Fibroblast of upper back skin (primary cell): Measurements from ENCODE around the gene SPRYD3.
"Not testable (repeated sequence)": the region's sequence is repeated elsewhere in the genome, so short reads cannot be mapped to it uniquely, and the experiment has no call there.

Experiments used
- DNase-seq: peaks from one replicate; pipeline ENCODE4 v3.0.0-alpha.2; 2013

The SPRYD3 gene

DNA sequence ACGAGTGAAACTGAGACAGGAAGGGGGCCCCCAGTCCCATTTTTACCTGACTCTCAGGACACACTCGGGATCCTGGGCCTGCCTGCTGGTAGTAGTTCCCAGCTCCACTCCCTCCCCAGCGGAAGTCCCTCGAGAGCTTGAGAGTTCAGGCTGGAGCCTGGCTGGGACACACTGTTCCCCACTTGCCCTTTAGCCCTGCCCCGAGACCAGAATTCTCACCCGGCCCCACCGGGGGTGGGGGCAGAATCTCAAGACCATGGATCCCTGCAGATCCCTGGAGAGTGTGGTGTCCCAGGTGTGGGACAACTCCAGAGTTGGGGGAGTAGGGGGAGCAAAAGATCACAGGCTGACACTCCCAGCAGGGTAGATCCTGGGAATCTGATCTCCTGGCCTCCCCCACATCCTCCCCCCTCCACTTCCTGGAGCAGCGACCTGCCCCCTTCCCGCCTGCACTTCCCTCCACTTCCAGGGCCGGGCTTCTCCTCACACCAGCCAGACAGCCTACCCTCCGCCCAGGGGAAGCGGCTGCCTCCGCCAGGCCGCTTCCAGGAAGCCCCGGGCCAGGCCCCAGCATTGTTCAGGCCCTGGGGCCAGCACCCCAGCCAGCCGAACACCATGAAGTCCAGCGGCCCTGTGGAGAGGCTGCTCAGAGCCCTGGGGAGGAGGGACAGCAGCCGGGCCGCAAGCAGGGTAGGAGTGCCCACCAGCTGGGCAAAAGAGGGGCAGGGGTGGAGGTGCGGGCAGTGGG lies 29.4 kb downstream of the SPRYD3 start, which contains the start of gene TNS2:
TSS of gene TNS2 (plus strand) at position 495 of the 748 bp plus-strand sequence. CDS start at position 616, 121 bp downstream.
- peak; percentile 69 for DNase-seq

DNA sequence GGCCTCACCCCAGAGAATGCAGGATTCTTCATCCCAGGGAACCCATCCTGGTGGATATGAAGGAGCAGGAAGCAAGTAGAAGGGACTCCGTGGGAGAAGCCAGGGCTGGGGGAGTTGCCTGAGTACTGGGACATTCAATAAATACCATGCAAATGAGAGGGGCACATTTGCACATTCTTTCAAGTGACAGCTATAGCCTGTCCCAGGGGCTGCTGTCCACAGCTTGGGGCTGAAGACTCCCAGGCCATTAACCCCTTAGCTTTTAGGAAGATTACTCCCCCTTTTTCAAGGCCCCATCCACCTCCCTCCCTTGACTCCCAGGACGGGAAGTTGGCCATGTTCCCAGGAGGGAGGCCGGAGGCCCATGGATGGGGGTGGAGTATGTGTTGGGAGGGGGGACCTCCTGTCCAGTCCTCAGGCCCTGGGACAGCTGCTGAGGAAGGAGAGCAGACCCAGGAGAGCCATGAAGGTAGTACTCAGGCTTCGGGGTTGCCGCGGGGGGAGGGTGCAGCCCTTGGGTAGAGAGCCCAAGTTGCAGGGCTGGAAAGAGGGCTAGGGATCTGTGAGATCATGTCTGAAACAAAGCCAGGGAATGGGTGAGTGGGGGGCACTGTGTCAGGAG lies 30.3 kb downstream of the SPRYD3 start:
- peak; percentile 66 for DNase-seq

GRCh38 chr12:53048033-53048779 lies 31.0 kb downstream of the SPRYD3 start:
- DNase-seq, result no peak

DNA sequence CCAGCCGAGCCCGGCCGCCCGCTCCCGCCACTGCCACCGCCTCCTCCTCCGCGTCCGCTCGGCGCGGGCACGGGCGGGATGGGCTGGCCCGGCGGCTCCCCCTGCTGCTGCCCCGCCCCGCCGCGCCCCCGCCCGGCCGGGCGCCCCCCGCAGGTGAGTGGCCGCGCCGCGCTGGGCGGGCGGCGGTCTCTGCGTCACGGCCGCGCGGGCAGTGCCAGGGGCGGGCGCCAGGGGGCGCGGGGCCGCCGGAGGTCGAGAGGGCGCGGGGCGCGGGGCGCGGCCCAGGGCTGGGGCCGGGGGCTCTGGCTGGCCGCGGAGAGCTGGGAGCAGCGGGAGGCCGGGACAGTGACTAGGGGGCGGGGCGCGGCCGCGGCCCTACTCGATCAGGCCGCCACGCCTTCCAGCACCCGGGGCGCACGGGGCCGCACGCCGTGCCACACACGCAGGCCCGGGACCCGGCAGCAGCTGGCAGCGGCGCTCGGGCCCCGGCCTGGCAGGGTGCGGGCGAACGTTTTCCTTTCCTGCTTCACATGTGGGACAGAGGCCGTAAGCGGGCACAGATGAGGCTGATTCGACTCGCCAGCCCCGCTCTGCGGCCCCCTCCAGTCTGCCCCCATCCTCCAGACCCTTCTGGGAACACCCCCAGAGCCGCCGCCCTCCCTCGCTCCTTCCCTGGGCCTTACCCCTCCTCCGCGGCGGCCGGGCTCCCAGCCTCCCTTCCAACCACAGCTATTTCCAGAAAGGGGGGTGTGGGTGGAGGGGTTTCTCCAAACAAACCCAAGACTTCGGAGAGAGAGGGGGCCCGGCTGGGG lies 31.8 kb downstream of the SPRYD3 start:
- peak; percentile 92 for DNase-seq

DNA sequence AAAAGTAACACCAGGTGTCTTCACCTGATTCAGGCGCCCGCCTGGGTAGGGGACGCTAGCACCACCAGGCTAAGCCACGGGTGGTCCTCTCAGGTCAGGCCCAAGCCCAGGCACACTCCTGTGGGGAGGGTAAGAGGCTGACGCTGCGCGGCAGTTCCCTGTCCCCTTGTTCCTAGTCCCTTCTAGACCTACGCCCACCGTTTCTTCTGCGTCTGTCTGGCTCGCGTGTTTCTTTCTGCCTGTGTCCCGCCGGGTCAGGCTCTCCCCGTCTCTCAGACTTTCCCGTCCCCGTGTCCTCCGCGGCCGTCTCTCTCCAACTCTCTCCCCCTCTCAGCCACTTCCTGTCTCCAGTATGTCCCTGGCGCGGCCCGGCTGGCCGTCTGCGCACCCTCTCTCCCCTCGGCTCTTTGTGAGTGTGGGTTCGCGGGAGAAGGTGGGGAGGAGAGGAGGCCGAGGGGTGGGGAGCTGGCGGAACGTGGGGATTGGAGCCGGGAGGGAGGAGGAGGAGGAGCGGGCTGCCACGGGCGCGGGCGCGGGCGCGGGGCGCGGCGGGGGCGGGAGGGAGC lies 32.5 kb downstream of the SPRYD3 start:
- DNase-seq, result peak; percentile 91

GRCh38 chr12:53045696-53046045 lies 33.5 kb downstream of the SPRYD3 start:
- no peak for DNase-seq

DNA sequence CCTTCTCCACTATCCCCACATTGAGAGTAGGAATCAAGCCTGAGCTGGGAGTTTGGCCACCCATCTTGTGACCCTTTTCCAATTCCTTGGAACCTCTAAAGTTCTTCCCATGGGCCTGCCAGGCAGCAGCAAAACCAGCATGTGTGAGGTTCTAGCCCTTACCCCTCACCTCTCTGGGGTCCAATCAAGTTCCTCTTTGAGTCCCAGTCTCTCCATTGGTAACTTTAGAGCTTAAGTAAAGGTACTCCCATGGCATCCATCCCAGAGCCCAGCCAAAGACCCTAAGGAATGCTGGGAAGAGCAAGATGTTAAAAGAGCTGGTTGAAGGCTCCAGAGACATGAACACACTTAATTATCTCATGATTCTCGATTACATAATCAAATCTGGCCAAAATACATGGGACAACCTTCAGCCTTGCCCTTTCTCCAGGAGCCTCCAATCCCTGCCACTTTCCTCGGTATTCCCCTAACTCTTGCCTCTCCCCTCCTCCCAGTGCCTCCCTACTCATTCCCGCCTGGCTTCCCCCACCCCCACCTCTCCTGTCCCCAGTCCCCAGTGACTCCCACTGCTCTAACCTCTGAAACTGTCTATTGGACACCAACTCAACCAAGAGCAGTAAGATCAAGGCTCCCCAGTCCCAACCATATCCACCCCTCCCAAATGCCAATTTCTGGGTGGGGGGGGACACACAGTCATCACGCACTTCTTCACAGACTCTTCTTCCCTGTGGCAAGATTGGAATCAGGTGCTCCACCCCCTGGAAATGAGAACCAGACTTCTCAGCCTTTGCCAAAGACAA lies 34.1 kb downstream of the SPRYD3 start:
- no peak for DNase-seq

GRCh38 chr12:53044052-53044581 lies 35.1 kb downstream of the SPRYD3 start:
- DNase-seq, result no peak

DNA sequence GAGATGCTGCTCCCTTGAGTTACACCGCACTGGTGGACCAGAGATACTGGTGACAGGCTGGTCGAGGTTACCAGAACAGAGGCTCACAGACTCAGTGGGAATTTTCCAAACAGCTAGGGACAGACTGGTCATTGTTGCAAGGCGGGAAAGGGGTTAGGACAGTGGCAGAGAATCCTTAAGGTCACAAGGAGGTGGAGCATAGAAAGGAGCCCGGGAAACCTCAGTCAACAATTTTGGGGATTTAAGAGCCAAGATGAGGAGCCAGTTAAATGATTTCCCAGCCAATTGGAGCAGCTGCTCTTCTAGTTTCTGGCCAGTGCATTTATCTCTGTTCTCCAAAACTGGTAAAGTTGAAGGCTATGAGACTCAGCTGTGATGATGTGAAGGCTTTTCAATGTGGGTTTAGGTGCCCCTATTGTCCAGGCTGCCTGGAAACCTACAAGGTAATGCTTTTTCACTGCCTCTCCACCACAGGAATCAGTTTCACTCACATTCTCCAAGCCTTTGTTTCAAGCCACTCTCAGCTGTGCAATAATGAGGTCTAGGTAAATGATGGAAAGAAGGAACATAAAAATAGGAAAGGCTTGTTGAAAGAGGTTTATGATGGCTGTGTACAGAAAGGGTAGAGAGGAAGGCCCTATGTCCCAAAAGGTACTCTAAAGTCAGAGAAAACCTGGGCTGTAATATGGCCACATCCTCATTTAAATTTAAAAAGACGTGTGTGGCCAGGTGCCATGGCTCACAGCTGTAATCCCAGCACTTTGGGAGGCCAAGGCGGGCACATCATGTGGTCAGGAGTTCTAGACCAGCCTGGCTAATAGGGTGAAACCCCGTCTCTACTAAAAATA lies 36.4 kb downstream of the SPRYD3 start:
- DNase-seq, result no peak

GRCh38 chr12:53039851-53040250 lies 39.3 kb downstream of the SPRYD3 start:
- no peak for DNase-seq

DNA sequence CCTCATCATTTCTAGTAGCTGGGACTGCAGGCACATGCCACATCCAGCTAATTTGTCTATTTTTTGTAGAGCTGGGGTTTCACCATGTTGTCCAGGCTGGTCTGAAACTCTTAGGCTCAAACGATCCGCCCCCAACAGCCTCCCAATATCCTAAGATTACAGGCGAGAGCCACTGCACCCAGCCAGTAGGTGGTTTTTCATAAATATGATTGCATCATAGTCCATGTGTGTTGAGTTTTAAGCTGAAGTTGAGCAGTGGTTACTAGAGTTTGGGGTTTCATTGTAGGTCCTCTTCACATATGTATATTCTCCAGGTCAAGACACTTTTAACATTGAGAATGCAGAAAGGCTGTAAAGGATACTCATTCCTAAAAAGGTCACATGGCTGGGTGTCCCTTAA lies 42.4 kb downstream of the SPRYD3 start:
- DNase-seq, result no peak

- no peak for DNase-seq
These were observed 44.7 kb downstream of the SPRYD3 start for GRCh38 chr12:53034459-53034858.

DNA sequence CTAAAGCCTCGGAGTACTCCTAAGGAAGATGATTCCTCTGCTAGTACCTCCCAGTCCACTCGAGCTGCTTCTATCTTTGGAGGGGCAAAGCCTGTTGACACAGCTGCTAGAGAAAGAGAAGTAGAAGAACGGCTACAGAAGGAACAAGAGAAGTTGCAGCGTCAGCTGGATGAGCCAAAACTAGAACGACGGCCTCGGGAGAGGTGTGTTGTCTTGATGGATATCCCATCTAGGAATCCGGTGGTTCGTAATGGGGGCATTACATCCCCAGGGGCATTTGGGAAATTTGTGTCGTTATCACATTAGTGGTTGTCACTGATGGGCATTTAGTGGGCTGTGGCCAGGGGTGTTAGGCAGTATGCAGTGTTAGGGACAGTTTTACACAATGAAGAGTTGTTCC lies 45.4 kb downstream of the SPRYD3 start:
- DNase-seq, result not testable (repeated sequence)

GRCh38 chr12:53031616-53032015 lies 47.6 kb downstream of the SPRYD3 start:
- DNase-seq, result no peak

DNA sequence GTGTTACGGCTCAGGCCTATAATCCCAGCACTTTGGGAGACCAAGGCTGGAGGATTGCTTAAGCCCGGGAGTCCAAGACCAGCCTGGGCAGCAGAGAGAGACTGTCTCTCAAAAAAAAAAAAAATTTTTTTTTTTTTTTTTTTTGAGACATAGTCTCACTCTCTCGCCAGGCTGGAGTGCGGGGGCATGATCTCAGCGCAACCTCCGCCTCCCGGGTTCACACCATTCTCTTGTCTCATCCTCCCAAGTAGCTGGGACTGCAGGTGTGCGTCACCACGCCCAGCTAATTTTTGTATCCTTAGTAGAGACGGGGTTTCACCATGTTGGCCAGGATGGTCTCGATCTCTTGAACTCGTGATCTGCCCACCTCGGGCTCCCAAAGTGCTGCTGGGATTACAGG lies 52.2 kb downstream of the SPRYD3 start:
- DNase-seq, result not testable (repeated sequence)

DNA sequence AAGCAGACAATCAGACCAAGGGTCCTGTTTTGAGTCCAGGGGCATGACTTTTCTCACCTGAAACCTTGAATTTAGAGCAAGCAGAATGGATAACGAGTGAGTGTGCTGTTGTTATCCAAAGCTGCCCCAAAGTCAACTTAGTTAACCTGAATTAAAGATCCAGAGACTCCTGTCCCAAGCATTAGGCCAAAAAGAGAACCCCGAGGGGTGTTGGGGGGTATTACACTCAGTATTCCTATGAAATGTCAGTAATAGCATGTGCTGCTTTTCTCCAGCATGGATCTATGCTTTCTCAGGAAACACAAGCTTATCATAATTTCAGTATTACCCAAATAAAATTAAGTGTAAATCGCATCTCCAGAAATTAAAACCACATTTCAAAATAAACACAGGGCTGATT lies 53.9 kb downstream of the SPRYD3 start:
- DNase-seq, result no peak

GRCh38 chr12:53014709-53015108 lies 64.5 kb downstream of the SPRYD3 start:
- DNase-seq, result no peak
